Endothelial cell of umbilical vein (primary cell): ENCODE results near the gene GIT2. TPM values are rescaled to one million over a fixed set of nuclear protein-coding genes. Genes with fewer than 3 reads are reported as not detected.

ENCODE experiments used
- BruUV-seq: library from RNA; stranded (reverse); fragments of 400-500 nt; replicated peaks from 2 replicates; lab custom pipeline; 2021; lab: Mats Ljungman, UMichigan
- CTCF ChIA-PET: fragments of 300-600, 350-600 bp; sonication (Branson Sonifier 250); formaldehyde crosslinking; loops from one replicate; lab custom pipeline; 2021; ENCODE audit warnings: antibody characterized with exemption, inconsistent platforms; lab: Charles Lee
- POLR2A ChIA-PET: fragments of 300-600, 350-600 bp; sonication (Branson Sonifier 250); formaldehyde crosslinking; loops from one replicate; lab custom pipeline; 2021; ENCODE audit warnings: antibody characterized with exemption, inconsistent platforms; lab: Charles Lee
- DNase-seq: peaks from one replicate; pipeline ENCODE4 v3.0.0-alpha.2; 2011; ENCODE audit warnings: low read depth, low spot score
- FAIRE-seq: peaks from 2 replicates; lab custom pipeline; 2011; peaks lifted over from hg19 to GRCh38; lab: Jason Lieb, UNC
- H2AFZ ChIP-seq: 2 replicates; pipeline ENCODE4 v1.6.0; 2012; ENCODE audit warnings: low read depth, low read length, control low read depth, inconsistent platforms
- H3K27ac ChIP-seq: 2 replicates; pipeline ENCODE4 v1.5.1; 2011; ENCODE audit warnings: low read depth, mild to moderate bottlenecking, control low read depth, low read length, moderate library complexity; ENCODE audit not compliant: insufficient read depth
- H3K27me3 ChIP-seq, 2 experiments: 2 replicates each; pipeline versions ENCODE4 v1.6.0 to v1.6.1; 2011; ENCODE audit warnings: low read length in 2 of 2, mixed read lengths in 1 of 2; ENCODE audit not compliant: control insufficient read depth in 2 of 2, insufficient read depth in 2 of 2
- H3K36me3 ChIP-seq, 2 experiments: 2 replicates in 1 of 2; 3 replicates in 1 of 2; pipeline ENCODE4 v1.5.1; 2011; ENCODE audit warnings: low read length in 2 of 2, mild to moderate bottlenecking in 1 of 2, moderate library complexity in 1 of 2; ENCODE audit not compliant: control insufficient read depth in 2 of 2, insufficient read depth in 2 of 2; ENCODE audit errors: extremely low read depth in 1 of 2
- H3K4me1 ChIP-seq: 3 replicates; pipeline ENCODE4 v1.5.1; 2011; ENCODE audit warnings: mild to moderate bottlenecking, low read length; ENCODE audit not compliant: control insufficient read depth, insufficient read depth; ENCODE audit errors: extremely low read depth
- H3K4me2 ChIP-seq: 2 replicates; pipeline ENCODE4 v1.6.1; 2011; ENCODE audit warnings: low read length, control low read depth, mixed read lengths; ENCODE audit not compliant: insufficient read depth
- H3K4me3 ChIP-seq, 3 experiments: fragments of 200-600 bp in 1 of 3; sonication (generic), shearing (Covaris generic) in 1 of 3; replicated peaks in 1 of 3; 2 replicates each; pipeline ENCODE4 v1.5.1; 2011 to 2016; ENCODE audit warnings: control low read depth in 3 of 3, low read length in 3 of 3, mild to moderate bottlenecking in 2 of 3, inconsistent platforms in 1 of 3, low read depth in 1 of 3, moderate library complexity in 1 of 3; ENCODE audit not compliant: insufficient read depth in 1 of 3
- H3K79me2 ChIP-seq: 2 replicates; pipeline ENCODE4 v1.6.0; 2012; ENCODE audit warnings: low read length, inconsistent platforms; ENCODE audit not compliant: control insufficient read depth, insufficient read depth
- H3K9ac ChIP-seq: replicated peaks from 2 replicates; pipeline ENCODE3; 2011; ENCODE audit warnings: low read length, control low read depth; ENCODE audit not compliant: insufficient read depth; ENCODE audit errors: extremely low read depth
- H3K9me1 ChIP-seq: replicated peaks from 3 replicates; pipeline ENCODE4 v1.6.0; 2011; ENCODE audit warnings: mild to moderate bottlenecking, low read length; ENCODE audit not compliant: control insufficient read depth, insufficient read depth; ENCODE audit errors: extremely low read depth
- H3K9me3 ChIP-seq: replicated peaks from 2 replicates; pipeline ENCODE4 v1.5.1; 2012; ENCODE audit warnings: low read length, inconsistent platforms; ENCODE audit not compliant: control insufficient read depth, insufficient read depth
- H4K20me1 ChIP-seq: replicated peaks from 2 replicates; pipeline ENCODE3; 2011; ENCODE audit warnings: mild to moderate bottlenecking, low read length; ENCODE audit not compliant: control insufficient read depth, insufficient read depth; ENCODE audit errors: extremely low read depth
- FOS ChIP-seq: IDR thresholded peaks from 2 replicates; pipeline ENCODE4 v1.6.1; 2011; ENCODE audit warnings: mild to moderate bottlenecking, low read length, moderate library complexity, borderline replicate concordance; ENCODE audit not compliant: insufficient read depth
- GATA2 ChIP-seq: IDR thresholded peaks from 2 replicates; pipeline ENCODE4 v1.7.0; 2011; ENCODE audit warnings: low read depth, mild to moderate bottlenecking, moderate library complexity, mixed read lengths, low read length; ENCODE audit not compliant: insufficient read length, insufficient read depth
- JUN ChIP-seq: IDR thresholded peaks from 2 replicates; pipeline ENCODE4 v1.6.1; 2011; ENCODE audit warnings: borderline replicate concordance, low read depth; ENCODE audit not compliant: insufficient read length, insufficient read depth
- POLR2A ChIP-seq: IDR thresholded peaks from 2 replicates; pipeline ENCODE4 v1.6.1; 2012; ENCODE audit warnings: low read depth, mild to moderate bottlenecking, control low read depth, low read length
- dilution Hi-C: fragments of 300-500 bp; cut with MboI; formaldehyde crosslinking; loops from one replicate; pipeline ENCODE4 v1.15.0; 2019; ENCODE audit warnings: low sequenced_read_pairs; ENCODE audit not compliant: extremely low pct_ligation_motif_present
- intact Hi-C: fragments of 100-400 bp; cut with micrococcal nuclease; formaldehyde crosslinking; loops from one replicate; pipeline ENCODE4 v1.10.0; 2022
- polyA plus RNA-seq, 4 experiments: library from polyadenylated mRNA; depleted of rRNA in 3 of 4; stranded (reverse) in 3 of 4; unstranded in 1 of 4; fragments of >200 nt; gene quantifications; 2 replicates each; pipeline versions ENCODE4 v1.2.1 to v1.2.3, GENCODE V29; 2011 to 2012; ENCODE audit warnings: missing spikeins in 1 of 4
- total RNA-seq: library from RNA; stranded (reverse); gene quantifications from 2 replicates; pipeline ENCODE4 v1.2.3, GENCODE V29; 2021
- TF ChIP-seq, protein P1 (sequence below): IDR thresholded peaks from 2 replicates; pipeline ENCODE4 v1.6.1; 2011; ENCODE audit not compliant: insufficient read depth, insufficient read length

GIT2 gene
- total and polyA plus RNA-seq, 2 donors (not counting 3 experiments of a cell fraction or from before 2014, with no cell fraction given): 37.3 to 77.2 TPM

- Histone ChIP-seq H3K36me3 (no peaks in the 10 kb centered on the region), H3K4me3 (no peak overlapping the region), H3K9me1 (no peaks in the 10 kb centered on the region), H3K9me3 (no peaks in the 10 kb centered on the region), H3K27ac (no peak overlapping the region), H4K20me1 (no peaks in the 10 kb centered on the region), H3K9ac (no peak overlapping the region), H2AFZ (no peak overlapping the region), H3K4me1 (peaks cover 25% of the 10 kb centered on the region), H3K4me2 (no peak overlapping the region), H3K27me3 (no peaks in the 10 kb centered on the region), H3K79me2 (peaks cover 13% of the 10 kb centered on the region)
- FAIRE-seq: no peak
- no TSS peak for BruUV-seq
- ChIA-PET CTCF (no interaction called here), POLR2A (no interaction called here)
- TF ChIP-seq GATA2: no peak
- intact Hi-C loops: no loop called here
- DNase-seq: no peak
- dilution Hi-C loops: no loop called here
Measured at GRCh38 chr12:109883461-109883860, 112.7 kb downstream of the GIT2 start.

- H3K27me3 ChIP-seq: no peaks in the 10 kb centered on the region
- no peak overlapping the region for H3K4me2 ChIP-seq
- H3K9me3 ChIP-seq: no peaks in the 10 kb centered on the region
- peaks cover 17% of the 10 kb centered on the region for H3K4me1 ChIP-seq
- CTCF ChIA-PET: no interaction called here
- H3K9ac ChIP-seq: no peak overlapping the region
- intact Hi-C loops (loop anchor here (2.0 kb wide), 1 partner anchor 363 kb away; no protein-coding TSS in a partner anchor), dilution Hi-C loops (no loop called here)
- TF ChIP-seq POLR2A (no peak), FOS (no peak), JUN (no peak)
- TF ChIP-seq, protein P1, sequence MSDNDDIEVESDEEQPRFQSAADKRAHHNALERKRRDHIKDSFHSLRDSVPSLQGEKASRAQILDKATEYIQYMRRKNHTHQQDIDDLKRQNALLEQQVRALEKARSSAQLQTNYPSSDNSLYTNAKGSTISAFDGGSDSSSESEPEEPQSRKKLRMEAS: no peak
- DNase-seq: no peak
- no peak overlapping the region for H3K4me3 ChIP-seq
- no peaks in the 10 kb centered on the region for H4K20me1 ChIP-seq
- no peak overlapping the region for H3K27ac ChIP-seq
- peak; percentile 54 for FAIRE-seq
- POLR2A ChIA-PET: no interaction called here
- no peaks in the 10 kb centered on the region for H3K9me1 ChIP-seq
- peaks cover 22% of the 10 kb centered on the region for H3K79me2 ChIP-seq
- BruUV-seq: no TSS peak
- H3K36me3 ChIP-seq: no peaks in the 10 kb centered on the region
- H2AFZ ChIP-seq: no peak overlapping the region
Measured at GRCh38 chr12:109881752-109882151, 114.4 kb downstream of the GIT2 start.
